GM12878 (cell line): ENCODE measurements around the gene FAM114A1. TPM values are rescaled to one million over a fixed set of nuclear protein-coding genes. Genes with fewer than 3 reads are reported as not detected.

Source experiments
- CBFB ChIP-seq: IDR thresholded peaks from 2 replicates; pipeline ENCODE4 v1.6.1; 2016; ENCODE audit warnings: antibody characterized with exemption, low read depth
- CBX3 ChIP-seq: fragments of 200-600 bp; sonication (generic); IDR thresholded peaks from 2 replicates; pipeline ENCODE4 v1.6.1; 2016; ENCODE audit warnings: low read depth, borderline replicate concordance
- CUX1 ChIP-seq: IDR thresholded peaks from 2 replicates; pipeline ENCODE4 v1.6.1; 2012; ENCODE audit warnings: improper control_type of control experiment, low read depth, low read length; ENCODE audit not compliant: insufficient replicate concordance
- FOS ChIP-seq: IDR thresholded peaks from 3 replicates; pipeline ENCODE4 v1.6.1; 2011; ENCODE audit warnings: borderline replicate concordance; ENCODE audit not compliant: insufficient read length; ENCODE audit errors: extremely low read depth
- FOXK2 ChIP-seq: fragments of 450-650 bp; IDR thresholded peaks from 2 replicates; pipeline ENCODE4 v1.6.1; 2017; ENCODE audit warnings: mild to moderate bottlenecking, moderate library complexity
- JUNB ChIP-seq: IDR thresholded peaks from 2 replicates; pipeline ENCODE4 v1.6.1; 2016; ENCODE audit warnings: antibody characterized with exemption, mild to moderate bottlenecking
- LARP7 ChIP-seq: fragments of 450-650 bp; IDR thresholded peaks from 2 replicates; pipeline ENCODE4 v1.6.1; 2017; ENCODE audit warnings: mild to moderate bottlenecking
- MXI1 ChIP-seq: fragments of 150-350 bp; IDR thresholded peaks from 2 replicates; pipeline ENCODE4 v1.6.1; 2011; ENCODE audit warnings: low read depth, mild to moderate bottlenecking, inconsistent platforms, low read length, improper control_type of control experiment
- NFIC ChIP-seq: IDR thresholded peaks from 2 replicates; pipeline ENCODE4 v1.6.1; 2012; ENCODE audit warnings: low read depth, mild to moderate bottlenecking, inconsistent platforms, low read length, moderate library complexity
- NR2F1 ChIP-seq: fragments of 450-650 bp; conservative IDR thresholded peaks from 2 replicates; pipeline ENCODE4 v1.6.1; 2017; ENCODE audit warnings: mild to moderate bottlenecking
- NRF1 ChIP-seq: conservative IDR thresholded peaks from 2 replicates; pipeline ENCODE4 v1.6.1; 2011; ENCODE audit warnings: mild to moderate bottlenecking, low read depth, low read length, improper control_type of control experiment
- POLR2AphosphoS2 ChIP-seq: IDR thresholded peaks from 2 replicates; pipeline ENCODE4 v1.6.1; 2011; ENCODE audit warnings: low read depth, mild to moderate bottlenecking, low read length, improper control_type of control experiment, moderate library complexity
- RAD51 ChIP-seq: fragments of 450-650 bp; IDR thresholded peaks from 2 replicates; pipeline ENCODE4 v1.6.1; 2016; ENCODE audit warnings: moderate library complexity, mild to moderate bottlenecking, inconsistent platforms
- YY1 ChIP-seq: IDR thresholded peaks from 2 replicates; pipeline ENCODE4 v1.6.1; 2011; ENCODE audit warnings: low read depth, mild to moderate bottlenecking, low read length
- ZNF207 ChIP-seq: fragments of 450-650 bp; IDR thresholded peaks from 2 replicates; pipeline ENCODE4 v1.6.1; 2014; ENCODE audit warnings: antibody characterized with exemption, mild to moderate bottlenecking, borderline replicate concordance
- ZNF24 ChIP-seq: fragments of 450-650 bp; IDR thresholded peaks from 2 replicates; pipeline ENCODE4 v1.6.1; 2017; ENCODE audit warnings: antibody characterized with exemption, mild to moderate bottlenecking
- polyA plus RNA-seq, 11 experiments: library from polyadenylated mRNA; depleted of rRNA in 4 of 11; unstranded in 6 of 11; stranded (reverse) in 5 of 11; fragments of >200 nt; fragmentation: Nextera tagmentation in 4 of 11; fragmentation: Illumina TruSeq in 1 of 11; extraction: Ambion mirVana in 4 of 11; extraction: Trizol in 1 of 11; gene quantifications; 1 replicate in 1 of 11; 2 replicates in 10 of 11; pipeline versions ENCODE4 v1.2.1 to v1.2.3, GENCODE V29; 2011 to 2016; ENCODE audit warnings: inconsistent platforms in 2 of 11, missing spikeins in 2 of 11, low read depth in 1 of 11
- total RNA-seq, 4 experiments: library from RNA; depleted of rRNA in 3 of 4; stranded (reverse); fragments of >200 nt in 3 of 4; fragmentation: Illumina TruSeq in 1 of 4; extraction: Trizol in 1 of 4; gene quantifications; 2 replicates each; pipeline versions ENCODE4 v1.2.1 to v1.2.3, GENCODE V29; 2013 to 2021
- TF ChIP-seq, protein P1 (sequence below): fragments of 450-650 bp; IDR thresholded peaks from 2 replicates; pipeline ENCODE4 v1.6.1; 2017; ENCODE audit warnings: mild to moderate bottlenecking, moderate library complexity
- TF ChIP-seq, protein P2 (sequence below): IDR thresholded peaks from 2 replicates; pipeline ENCODE4 v1.6.1; 2012; ENCODE audit warnings: mild to moderate bottlenecking, low read depth, low read length

FAM114A1 gene
- total and polyA plus RNA-seq, 10 of the 15 experiments (the other 5 are each of a cell fraction or from before 2014, with no cell fraction given), result 1.3 to 6.2 (median 3.9) TPM

GRCh38 chr4:38856524-38857337 is 10.9 kb upstream of the FAM114A1 start, which contains the start of gene TLR6 (continued):
- TF ChIP-seq, protein P1, sequence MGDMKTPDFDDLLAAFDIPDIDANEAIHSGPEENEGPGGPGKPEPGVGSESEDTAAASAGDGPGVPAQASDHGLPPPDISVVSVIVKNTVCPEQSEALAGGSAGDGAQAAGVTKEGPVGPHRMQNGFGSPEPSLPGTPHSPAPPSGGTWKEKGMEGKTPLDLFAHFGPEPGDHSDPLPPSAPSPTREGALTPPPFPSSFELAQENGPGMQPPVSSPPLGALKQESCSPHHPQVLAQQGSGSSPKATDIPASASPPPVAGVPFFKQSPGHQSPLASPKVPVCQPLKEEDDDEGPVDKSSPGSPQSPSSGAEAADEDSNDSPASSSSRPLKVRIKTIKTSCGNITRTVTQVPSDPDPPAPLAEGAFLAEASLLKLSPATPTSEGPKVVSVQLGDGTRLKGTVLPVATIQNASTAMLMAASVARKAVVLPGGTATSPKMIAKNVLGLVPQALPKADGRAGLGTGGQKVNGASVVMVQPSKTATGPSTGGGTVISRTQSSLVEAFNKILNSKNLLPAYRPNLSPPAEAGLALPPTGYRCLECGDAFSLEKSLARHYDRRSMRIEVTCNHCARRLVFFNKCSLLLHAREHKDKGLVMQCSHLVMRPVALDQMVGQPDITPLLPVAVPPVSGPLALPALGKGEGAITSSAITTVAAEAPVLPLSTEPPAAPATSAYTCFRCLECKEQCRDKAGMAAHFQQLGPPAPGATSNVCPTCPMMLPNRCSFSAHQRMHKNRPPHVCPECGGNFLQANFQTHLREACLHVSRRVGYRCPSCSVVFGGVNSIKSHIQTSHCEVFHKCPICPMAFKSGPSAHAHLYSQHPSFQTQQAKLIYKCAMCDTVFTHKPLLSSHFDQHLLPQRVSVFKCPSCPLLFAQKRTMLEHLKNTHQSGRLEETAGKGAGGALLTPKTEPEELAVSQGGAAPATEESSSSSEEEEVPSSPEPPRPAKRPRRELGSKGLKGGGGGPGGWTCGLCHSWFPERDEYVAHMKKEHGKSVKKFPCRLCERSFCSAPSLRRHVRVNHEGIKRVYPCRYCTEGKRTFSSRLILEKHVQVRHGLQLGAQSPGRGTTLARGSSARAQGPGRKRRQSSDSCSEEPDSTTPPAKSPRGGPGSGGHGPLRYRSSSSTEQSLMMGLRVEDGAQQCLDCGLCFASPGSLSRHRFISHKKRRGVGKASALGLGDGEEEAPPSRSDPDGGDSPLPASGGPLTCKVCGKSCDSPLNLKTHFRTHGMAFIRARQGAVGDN, result peak; percentile 54; the same call in 1 of the 2 replicates
- TF ChIP-seq ZNF207, result no peak
- TF ChIP-seq, protein P2, sequence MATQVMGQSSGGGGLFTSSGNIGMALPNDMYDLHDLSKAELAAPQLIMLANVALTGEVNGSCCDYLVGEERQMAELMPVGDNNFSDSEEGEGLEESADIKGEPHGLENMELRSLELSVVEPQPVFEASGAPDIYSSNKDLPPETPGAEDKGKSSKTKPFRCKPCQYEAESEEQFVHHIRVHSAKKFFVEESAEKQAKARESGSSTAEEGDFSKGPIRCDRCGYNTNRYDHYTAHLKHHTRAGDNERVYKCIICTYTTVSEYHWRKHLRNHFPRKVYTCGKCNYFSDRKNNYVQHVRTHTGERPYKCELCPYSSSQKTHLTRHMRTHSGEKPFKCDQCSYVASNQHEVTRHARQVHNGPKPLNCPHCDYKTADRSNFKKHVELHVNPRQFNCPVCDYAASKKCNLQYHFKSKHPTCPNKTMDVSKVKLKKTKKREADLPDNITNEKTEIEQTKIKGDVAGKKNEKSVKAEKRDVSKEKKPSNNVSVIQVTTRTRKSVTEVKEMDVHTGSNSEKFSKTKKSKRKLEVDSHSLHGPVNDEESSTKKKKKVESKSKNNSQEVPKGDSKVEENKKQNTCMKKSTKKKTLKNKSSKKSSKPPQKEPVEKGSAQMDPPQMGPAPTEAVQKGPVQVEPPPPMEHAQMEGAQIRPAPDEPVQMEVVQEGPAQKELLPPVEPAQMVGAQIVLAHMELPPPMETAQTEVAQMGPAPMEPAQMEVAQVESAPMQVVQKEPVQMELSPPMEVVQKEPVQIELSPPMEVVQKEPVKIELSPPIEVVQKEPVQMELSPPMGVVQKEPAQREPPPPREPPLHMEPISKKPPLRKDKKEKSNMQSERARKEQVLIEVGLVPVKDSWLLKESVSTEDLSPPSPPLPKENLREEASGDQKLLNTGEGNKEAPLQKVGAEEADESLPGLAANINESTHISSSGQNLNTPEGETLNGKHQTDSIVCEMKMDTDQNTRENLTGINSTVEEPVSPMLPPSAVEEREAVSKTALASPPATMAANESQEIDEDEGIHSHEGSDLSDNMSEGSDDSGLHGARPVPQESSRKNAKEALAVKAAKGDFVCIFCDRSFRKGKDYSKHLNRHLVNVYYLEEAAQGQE, result no peak
- no peak for TF ChIP-seq MXI1
- no peak for TF ChIP-seq RAD51
- TF ChIP-seq FOXK2, result no peak
- TF ChIP-seq NR2F1, result no peak
- TF ChIP-seq JUNB, result no peak
- no peak for TF ChIP-seq CBX3
- no peak for TF ChIP-seq LARP7
- no peak for TF ChIP-seq CBFB
- TF ChIP-seq CUX1, result peak; percentile 64
- TF ChIP-seq NRF1, result no peak
- no peak for TF ChIP-seq POLR2AphosphoS2
- TF ChIP-seq ZNF24, result 0 out of 2 replicates have a peak, but pooled peaks have one; percentile 14
- no peak for TF ChIP-seq FOS
- no peak for TF ChIP-seq NFIC
- TF ChIP-seq YY1, result 0 out of 2 replicates have a peak, but pooled peaks have one; percentile 27
